Dermis blood vessel endothelial cell (primary cell): Measurements from ENCODE around the gene SEMA3F. TPM values are rescaled to one million over a fixed set of nuclear protein-coding genes. Genes with fewer than 3 reads are reported as not detected.
A peak's percentile ranks its signal among the peaks of the same experiment; 100 is the strongest.
"Not testable (repeated sequence)": the region's sequence is repeated elsewhere in the genome, so short reads cannot be mapped to it uniquely, and the experiment has no call there.

ENCODE experiments used
- DNase-seq: peaks from one replicate; pipeline ENCODE4 v3.0.0; 2010
- total RNA-seq: library from RNA; depleted of rRNA; stranded (reverse); fragments of >200 nt; gene quantifications from 2 replicates; pipeline ENCODE4 v1.2.3, GENCODE V29; 2014

Gene SEMA3F
- total RNA-seq, 1 donor from 2014 or later: 44.6 TPM

- no peak for DNase-seq
These were observed 57.4 kb downstream of the SEMA3F start for GRCh38 chr3:50212502-50212901.

- no peak for DNase-seq
These were observed 57.8 kb downstream of the SEMA3F start for GRCh38 chr3:50212971-50213370.

GRCh38 chr3:50213373-50213772 is 58.2 kb downstream of the SEMA3F start:
- DNase-seq: no peak

GRCh38 chr3:50214824-50215223 is 59.7 kb downstream of the SEMA3F start:
- DNase-seq: no peak

- DNase-seq: no peak
These were observed 60.4 kb downstream of the SEMA3F start for GRCh38 chr3:50215529-50215928.

- no peak for DNase-seq
These were observed 62.6 kb downstream of the SEMA3F start for GRCh38 chr3:50217681-50218080.

GRCh38 chr3:50218448-50218847 is 63.3 kb downstream of the SEMA3F start:
- no peak for DNase-seq

- no peak for DNase-seq
These were observed 64.2 kb downstream of the SEMA3F start for GRCh38 chr3:50219285-50219684.

GRCh38 chr3:50220109-50220508 is 65.0 kb downstream of the SEMA3F start:
- DNase-seq: no peak

- no peak for DNase-seq
These were observed 65.9 kb downstream of the SEMA3F start for GRCh38 chr3:50221051-50221410.

- no peak for DNase-seq
These were observed 66.5 kb downstream of the SEMA3F start for GRCh38 chr3:50221411-50222168.

GRCh38 chr3:50222169-50222528 is 67.0 kb downstream of the SEMA3F start:
- DNase-seq: no peak

- no peak for DNase-seq
These were observed 69.5 kb downstream of the SEMA3F start for GRCh38 chr3:50224639-50225038.

- peak; percentile 43 for DNase-seq
These were observed 71.8 kb downstream of the SEMA3F start for GRCh38 chr3:50226888-50227389.

- DNase-seq: peak; percentile 80
These were observed 72.5 kb downstream of the SEMA3F start for GRCh38 chr3:50227390-50228183.

- DNase-seq: not testable (repeated sequence)
These were observed 73.2 kb downstream of the SEMA3F start for GRCh38 chr3:50228184-50228763.

- DNase-seq: no peak
These were observed 74.4 kb downstream of the SEMA3F start for GRCh38 chr3:50229490-50229889.

- DNase-seq: no peak
These were observed 75.1 kb downstream of the SEMA3F start for GRCh38 chr3:50230104-50230793.

- no peak for DNase-seq
These were observed 75.6 kb downstream of the SEMA3F start for GRCh38 chr3:50230794-50231125.

- DNase-seq: no peak
These were observed 76.5 kb downstream of the SEMA3F start for GRCh38 chr3:50231581-50231980.

GRCh38 chr3:50232303-50232702 is 77.2 kb downstream of the SEMA3F start:
- no peak for DNase-seq

- no peak for DNase-seq
These were observed 78.1 kb downstream of the SEMA3F start for GRCh38 chr3:50233176-50233575.
